ENCODE data around the gene GPR18. TPM values are rescaled to one million over a fixed set of nuclear protein-coding genes. Genes with fewer than 3 reads are reported as not detected.

GPR18 gene
- total and polyA plus RNA-seq, 2 of the 13 experiments (the other 11 are each of a cell fraction or from before 2014, with no cell fraction given), result not detected

GRCh38 chr13:99270518-99270917 is 12.3 kb upstream of the GPR18 start:
- ChIA-PET POLR2A (no interaction called here), CTCF (ENCODE audit: low intra/inter-chr PET ratio, low total read pairs) (interaction anchor here (1.7 kb wide), 1 partner anchor 166 kb away, joined by 7 read pairs; no protein-coding TSS in a partner anchor)
- Histone ChIP-seq H3K4me1 (ENCODE audit: insufficient read depth, low read length) (no peaks in the 10 kb centered on the region), H3K27ac (ENCODE audit: extremely low read length, insufficient read depth, low read length) (no peak overlapping the region), H3K36me3 (replicated peaks in 1 of 2; ENCODE audit: control insufficient read depth in 1 of 2, insufficient read depth in 2 of 2, low read length in 2 of 2) (peaks cover 3 to 22% of the 10 kb centered on the region in 2 experiments; a peak in 4 of 5 replicates), H3K4me2 (ENCODE audit: low read depth, low read length) (no peak overlapping the region), H3K9ac (ENCODE audit: insufficient read depth, low read depth, low read length) (no peak overlapping the region), H3K27me3 (ENCODE audit: control insufficient read depth in 1 of 2, insufficient read depth in 2 of 2, low read length in 2 of 2) (no peaks in the 10 kb centered on the region), H3K4me3 (replicated peaks in 1 of 3; ENCODE audit: insufficient read depth in 1 of 3, low read depth in 2 of 3, low read length in 3 of 3) (no peak overlapping the region), H2AFZ (ENCODE audit: low read length) (no peak overlapping the region), H3K9me3 (ENCODE audit: low read length) (peaks cover 4% of the 10 kb centered on the region; the same call in 1 of the 2 replicates), H3K79me2 (ENCODE audit: insufficient read depth, low read length) (no peaks in the 10 kb centered on the region), H4K20me1 (ENCODE audit: insufficient read depth, low read length) (0 out of 2 replicates have a peak, but pooled peaks cover 4% of the 10 kb centered on the region)
- FAIRE-seq (no peak), ATAC-seq (no peak), DNase-seq (ENCODE audit: low spot score) (no peak)
- intact Hi-C loops (cut with micrococcal nuclease; ENCODE audit: unreplicated experiment), result no loop called here
- TSS peak; percentile 19 for BruUV-seq (replicated peaks)
- 94% methylated on average over 2 of the region's 2 CpGs for WGBS (ENCODE audit: low lambda C conversion rate)
- TF ChIP-seq ERF (CRISPR knock-in tag; IDR thresholded peaks at IDR 0.05) (no peak), POLR2AphosphoS5 (IDR thresholded peaks at IDR 0.05; ENCODE audit: low read depth, low read length) (no peak), ARID5B (CRISPR knock-in tag; IDR thresholded peaks at IDR 0.05) (no peak), ETV6 (CRISPR knock-in tag; conservative IDR thresholded peaks at IDR 0.05) (no peak), STAG1 (CRISPR knock-in tag; IDR thresholded peaks at IDR 0.05) (no peak), SAP130 (CRISPR knock-in tag; IDR thresholded peaks at IDR 0.05; ENCODE audit: low read depth) (no peak), ZNF543 (CRISPR knock-in tag; IDR thresholded peaks at IDR 0.05) (no peak), KDM5A (IDR thresholded peaks at IDR 0.05; ENCODE audit: borderline replicate concordance, low read length) (no peak)
- TF ChIP-seq, protein P1, sequence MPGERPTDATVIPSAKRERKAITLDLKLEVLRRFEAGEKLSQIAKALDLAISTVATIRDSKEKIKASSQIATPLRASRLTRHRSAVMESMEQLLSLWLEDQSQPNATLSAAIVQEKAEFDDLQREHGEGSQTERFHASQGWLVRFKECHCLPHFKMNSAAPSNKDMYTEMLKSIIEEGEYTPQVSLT (CRISPR knock-in tag; IDR thresholded peaks at IDR 0.05; ENCODE audit: borderline replicate concordance, low read depth), result no peak
- TF ChIP-seq, protein P2, sequence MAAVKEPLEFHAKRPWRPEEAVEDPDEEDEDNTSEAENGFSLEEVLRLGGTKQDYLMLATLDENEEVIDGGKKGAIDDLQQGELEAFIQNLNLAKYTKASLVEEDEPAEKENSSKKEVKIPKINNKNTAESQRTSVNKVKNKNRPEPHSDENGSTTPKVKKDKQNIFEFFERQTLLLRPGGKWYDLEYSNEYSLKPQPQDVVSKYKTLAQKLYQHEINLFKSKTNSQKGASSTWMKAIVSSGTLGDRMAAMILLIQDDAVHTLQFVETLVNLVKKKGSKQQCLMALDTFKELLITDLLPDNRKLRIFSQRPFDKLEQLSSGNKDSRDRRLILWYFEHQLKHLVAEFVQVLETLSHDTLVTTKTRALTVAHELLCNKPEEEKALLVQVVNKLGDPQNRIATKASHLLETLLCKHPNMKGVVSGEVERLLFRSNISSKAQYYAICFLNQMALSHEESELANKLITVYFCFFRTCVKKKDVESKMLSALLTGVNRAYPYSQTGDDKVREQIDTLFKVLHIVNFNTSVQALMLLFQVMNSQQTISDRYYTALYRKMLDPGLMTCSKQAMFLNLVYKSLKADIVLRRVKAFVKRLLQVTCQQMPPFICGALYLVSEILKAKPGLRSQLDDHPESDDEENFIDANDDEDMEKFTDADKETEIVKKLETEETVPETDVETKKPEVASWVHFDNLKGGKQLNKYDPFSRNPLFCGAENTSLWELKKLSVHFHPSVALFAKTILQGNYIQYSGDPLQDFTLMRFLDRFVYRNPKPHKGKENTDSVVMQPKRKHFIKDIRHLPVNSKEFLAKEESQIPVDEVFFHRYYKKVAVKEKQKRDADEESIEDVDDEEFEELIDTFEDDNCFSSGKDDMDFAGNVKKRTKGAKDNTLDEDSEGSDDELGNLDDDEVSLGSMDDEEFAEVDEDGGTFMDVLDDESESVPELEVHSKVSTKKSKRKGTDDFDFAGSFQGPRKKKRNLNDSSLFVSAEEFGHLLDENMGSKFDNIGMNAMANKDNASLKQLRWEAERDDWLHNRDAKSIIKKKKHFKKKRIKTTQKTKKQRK (IDR thresholded peaks at IDR 0.05; ENCODE audit: low read length), result no peak
- in situ Hi-C loops (cut with HindIII; ENCODE audit: extremely low pct_ligation_motif_present, low pct_unique_long_range_greater_than_20kb), result no loop called here
